Gastroesophageal sphincter (tissue), 3 donors: Measurements from ENCODE around the gene NHERF2.

Source experiments
- EP300 ChIP-seq: sonication (generic); formaldehyde crosslinking; IDR thresholded peaks from one replicate; pipeline ENCODE4 v1.6.1; 2017; ENCODE audit warnings: antibody characterized with exemption, mild to moderate bottlenecking
- POLR2A ChIP-seq, 2 donors: fragments of 450-650 bp; IDR thresholded peaks; one replicate each; pipeline ENCODE4 v1.6.1; 2017; ENCODE audit warnings: antibody characterized with exemption in 2 of 2, mild to moderate bottlenecking in 2 of 2, moderate library complexity in 1 of 2
- TF ChIP-seq, protein P1 (sequence below), 4 experiments: fragments of 200-600 bp in 2 of 4; fragments of 450-650 bp in 2 of 4; sonication (generic) in 1 of 4; IDR thresholded peaks; one replicate each; pipeline ENCODE4 v1.5.1; 2017 to 2019; ENCODE audit warnings: antibody characterized with exemption in 4 of 4, mild to moderate bottlenecking in 2 of 4, moderate library complexity in 2 of 4

DNA sequence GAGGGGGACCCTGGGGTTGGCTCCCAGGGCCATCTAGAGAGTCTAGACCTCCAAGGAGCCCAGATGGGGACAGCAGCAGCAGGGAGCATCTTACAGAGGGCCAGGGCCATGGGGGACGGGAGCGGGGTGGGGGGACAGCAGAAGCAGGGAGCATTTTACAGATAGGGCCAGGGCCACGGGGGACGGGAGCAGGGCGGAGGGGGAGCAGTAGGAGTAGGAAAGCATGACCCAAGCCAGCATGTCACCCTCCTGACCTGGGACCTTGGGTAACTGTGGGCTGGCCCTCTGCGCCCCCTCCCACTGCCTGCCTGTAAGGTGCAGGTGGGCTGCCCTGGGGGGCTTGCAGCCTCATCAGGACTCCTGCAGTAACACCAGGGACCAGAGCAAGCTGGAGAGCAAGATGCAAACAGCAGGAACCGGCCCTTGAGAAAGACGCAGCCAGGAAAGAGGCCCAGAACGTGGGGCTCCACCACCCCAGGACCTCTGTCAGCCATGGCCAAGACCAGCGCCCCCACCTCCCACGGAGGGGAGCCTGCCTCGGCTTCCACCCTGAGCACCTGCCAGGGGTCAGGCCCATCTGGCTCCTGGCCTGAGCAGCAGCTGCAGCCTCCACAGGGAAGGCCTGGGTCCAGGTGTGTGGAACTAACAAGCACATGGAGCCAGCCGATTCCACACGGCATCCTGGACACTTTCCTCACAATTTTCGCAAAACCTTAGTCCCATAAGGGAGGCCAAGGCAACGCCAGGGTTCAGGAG is 19.4 kb upstream of the NHERF2 start:
- no peak for TF ChIP-seq EP300
- TF ChIP-seq, protein P1, sequence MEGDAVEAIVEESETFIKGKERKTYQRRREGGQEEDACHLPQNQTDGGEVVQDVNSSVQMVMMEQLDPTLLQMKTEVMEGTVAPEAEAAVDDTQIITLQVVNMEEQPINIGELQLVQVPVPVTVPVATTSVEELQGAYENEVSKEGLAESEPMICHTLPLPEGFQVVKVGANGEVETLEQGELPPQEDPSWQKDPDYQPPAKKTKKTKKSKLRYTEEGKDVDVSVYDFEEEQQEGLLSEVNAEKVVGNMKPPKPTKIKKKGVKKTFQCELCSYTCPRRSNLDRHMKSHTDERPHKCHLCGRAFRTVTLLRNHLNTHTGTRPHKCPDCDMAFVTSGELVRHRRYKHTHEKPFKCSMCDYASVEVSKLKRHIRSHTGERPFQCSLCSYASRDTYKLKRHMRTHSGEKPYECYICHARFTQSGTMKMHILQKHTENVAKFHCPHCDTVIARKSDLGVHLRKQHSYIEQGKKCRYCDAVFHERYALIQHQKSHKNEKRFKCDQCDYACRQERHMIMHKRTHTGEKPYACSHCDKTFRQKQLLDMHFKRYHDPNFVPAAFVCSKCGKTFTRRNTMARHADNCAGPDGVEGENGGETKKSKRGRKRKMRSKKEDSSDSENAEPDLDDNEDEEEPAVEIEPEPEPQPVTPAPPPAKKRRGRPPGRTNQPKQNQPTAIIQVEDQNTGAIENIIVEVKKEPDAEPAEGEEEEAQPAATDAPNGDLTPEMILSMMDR (IDR thresholded peaks at IDR 0.05): no peak
- TF ChIP-seq POLR2A (IDR thresholded peaks at IDR 0.05): no peak
